ENCODE results near the gene OR6S1.
"Not testable (repeated sequence)": the region's sequence is repeated elsewhere in the genome, so short reads cannot be mapped to it uniquely, and the experiment has no call there.

Gene OR6S1

DNA sequence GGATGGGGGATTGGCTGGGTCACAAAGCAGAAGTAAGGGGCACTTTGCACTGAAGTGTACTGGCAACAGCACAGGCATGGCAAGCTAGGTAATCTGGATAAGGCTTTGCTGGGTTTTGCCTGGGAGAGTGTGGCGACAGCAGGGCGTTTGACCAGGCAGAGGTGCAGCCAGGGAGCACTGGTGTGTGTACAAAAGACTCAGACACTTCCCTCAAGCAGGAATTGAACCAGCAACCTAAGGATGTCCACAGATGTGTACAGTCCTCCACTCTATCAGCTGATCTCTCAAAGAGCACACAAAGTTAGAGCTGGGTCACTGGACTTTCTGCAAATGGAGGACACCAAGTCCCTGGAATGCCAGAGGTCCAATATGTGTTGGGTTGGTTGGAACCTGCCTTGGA, 27.5 kb upstream of the OR6S1 start:
- DNase-seq: no peak

DNA sequence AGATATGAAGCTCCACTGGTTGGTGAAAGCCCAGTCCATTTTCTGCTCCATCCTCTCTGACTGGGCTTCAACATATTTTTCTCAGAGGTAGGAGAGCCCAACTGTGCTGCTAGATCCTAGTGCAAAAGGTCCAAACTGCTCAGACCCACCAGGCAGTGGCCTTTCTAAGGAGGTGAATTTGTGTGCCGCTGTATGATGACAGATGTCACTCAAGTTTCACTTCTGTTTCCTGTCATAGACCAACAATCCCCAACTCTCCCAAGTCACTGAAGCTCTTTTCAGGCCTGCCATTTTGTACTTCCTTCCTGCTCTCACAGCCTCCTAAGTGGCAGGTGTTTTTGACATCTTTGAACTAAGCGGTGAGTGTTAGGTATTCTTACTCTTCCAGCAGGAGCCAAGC, 26.5 kb upstream of the OR6S1 start:
- DNase-seq: no peak

DNA sequence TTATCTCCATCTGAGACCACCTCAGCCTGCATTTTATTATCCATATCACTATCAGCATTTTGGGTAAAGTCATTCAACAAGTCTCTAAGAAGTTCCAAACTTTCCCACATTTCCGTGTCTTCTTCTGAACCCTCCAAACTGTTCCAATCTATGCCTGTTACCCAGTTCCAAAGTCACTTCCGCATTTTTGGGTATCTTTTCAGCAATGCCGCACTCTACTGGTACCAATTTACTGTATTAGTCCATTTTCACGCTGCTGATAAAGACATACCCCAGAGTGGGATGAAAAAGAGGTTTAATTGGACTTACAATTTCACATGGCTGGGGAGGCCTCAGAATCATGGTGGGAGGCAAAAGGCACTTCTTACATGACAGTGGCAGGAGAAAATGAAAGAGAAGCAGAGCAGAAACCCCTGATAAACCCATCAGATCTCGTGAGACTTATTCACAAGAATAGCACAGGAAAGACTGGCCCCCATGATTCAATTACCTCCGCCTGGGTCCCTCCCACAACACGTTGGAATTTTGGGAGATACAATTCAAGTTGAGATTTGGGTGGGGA, 25.0 kb upstream of the OR6S1 start:
- DNase-seq: not testable (repeated sequence)

DNA sequence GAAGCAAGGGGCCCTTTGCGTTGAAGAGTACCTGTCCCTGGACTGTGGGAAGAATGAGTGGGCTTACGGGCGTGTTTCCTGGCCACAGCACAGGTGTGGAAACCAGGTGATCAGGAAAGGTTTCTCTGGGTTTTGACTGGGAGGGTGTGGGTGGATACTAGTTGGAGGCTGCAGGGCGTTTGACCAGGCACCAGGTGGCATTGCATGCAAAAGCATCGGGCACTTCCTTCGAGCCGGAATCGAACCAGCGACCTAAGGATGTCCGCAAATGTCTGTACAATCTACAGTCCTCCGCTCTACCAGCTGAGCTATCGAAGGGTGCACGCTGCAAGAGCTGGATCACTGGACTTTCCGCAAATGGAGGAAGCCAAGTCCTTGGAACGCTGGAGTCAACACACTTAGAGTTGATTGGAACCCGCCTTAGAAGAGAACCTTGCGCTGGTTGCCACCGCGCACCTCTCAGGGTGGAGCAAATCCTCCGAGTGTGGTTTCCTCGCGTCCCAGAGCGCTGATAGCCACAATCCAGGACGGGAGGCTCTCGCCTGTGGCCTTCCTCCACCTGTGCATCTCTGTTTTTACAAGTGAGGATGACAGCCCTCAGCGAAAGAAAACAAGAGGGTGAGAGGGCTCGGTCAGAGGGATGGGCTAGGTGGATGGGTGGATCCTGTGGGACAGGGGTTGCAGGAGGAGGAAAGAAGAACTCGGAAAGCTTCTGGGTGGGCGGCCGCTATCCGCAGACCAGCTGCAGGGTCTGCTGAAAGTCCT, 21.7 kb upstream of the OR6S1 start:
- DNase-seq: no peak

DNA sequence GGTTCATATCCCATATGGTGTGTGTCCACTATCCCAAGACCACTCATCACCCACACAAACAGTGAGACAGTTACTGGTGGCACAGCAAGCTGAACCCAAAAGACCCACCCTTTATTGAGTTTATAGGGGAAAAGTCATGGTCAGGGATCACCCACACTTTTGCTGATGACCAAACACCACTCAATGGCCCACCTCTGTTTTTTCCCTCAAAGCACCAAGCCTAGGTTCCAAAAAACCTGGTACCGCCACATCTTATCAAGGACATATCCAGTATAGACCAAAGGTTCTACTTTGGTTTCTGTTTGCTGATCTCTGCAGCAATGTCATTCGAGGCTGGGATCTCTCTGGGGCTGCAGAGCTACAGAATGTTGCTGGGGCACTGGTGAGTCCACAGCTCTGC, 19.7 kb upstream of the OR6S1 start:
- DNase-seq: no peak

DNA sequence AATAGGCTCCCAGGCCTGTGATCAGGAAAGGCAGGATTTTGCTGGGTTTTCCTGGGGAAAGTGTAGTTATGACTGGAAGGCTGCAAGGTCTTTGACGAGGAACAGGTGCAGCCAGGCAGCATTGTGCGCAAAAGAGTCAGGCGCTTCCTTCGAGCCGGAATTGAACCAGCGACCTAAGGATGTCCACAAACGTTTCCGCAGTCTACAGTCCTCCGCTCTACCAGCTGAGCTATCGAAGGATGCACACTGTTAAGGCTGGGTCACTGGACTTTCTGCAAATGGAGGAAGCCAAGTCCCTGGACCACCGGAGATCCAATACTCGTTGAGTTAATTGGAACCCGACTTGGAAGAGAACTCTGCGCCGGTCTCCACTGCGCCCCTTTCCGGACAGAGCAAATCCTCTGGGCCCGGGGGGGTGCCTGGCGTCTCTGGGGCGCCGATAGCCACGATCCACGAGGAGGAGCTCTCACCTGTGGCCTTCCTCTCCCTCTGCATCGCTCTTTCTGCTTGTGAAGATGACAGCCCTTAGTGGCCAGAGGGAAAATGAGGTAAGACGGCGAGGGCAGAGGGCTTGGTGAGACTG, 18.4 kb upstream of the OR6S1 start:
- DNase-seq: no peak

DNA sequence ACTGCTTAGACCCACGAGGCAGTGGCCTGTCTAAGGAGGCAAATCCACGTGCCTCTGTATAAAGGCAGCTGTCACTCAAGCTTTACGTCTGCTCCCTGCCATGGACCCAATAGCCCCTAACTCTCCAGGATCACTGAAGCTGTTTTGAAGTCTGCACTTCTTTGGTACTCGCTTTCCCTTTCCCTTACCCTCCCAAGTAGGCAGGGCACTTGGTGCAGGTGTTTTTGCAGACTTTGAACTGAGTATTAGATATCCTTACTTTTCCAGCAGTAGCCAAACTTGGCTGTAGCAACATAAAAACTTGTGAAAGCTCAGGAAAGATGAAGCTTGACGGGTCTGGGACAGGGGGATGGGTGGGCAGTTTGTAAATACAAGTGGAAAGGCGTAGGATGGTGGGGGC, 17.8 kb upstream of the OR6S1 start:
- no peak for DNase-seq

DNA sequence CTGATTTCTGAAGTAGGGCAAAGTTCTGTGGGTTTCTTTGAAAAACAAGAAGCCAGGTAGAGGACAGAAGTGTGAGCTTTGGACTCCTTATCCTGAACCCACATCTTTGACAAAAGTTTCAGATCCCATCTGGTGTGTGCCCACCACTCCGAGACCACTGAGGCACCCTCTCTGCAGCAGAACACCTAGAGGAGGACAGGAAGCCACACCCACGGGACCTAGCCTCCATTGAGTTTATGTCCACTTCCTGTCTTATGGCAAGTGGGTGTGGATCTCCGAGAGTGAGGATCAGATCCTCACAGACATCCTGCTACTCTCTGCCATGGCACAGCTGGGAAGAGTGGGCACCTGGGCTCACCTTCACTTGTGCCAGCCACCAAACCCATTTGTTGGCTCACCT, 16.8 kb upstream of the OR6S1 start:
- no peak for DNase-seq

DNA sequence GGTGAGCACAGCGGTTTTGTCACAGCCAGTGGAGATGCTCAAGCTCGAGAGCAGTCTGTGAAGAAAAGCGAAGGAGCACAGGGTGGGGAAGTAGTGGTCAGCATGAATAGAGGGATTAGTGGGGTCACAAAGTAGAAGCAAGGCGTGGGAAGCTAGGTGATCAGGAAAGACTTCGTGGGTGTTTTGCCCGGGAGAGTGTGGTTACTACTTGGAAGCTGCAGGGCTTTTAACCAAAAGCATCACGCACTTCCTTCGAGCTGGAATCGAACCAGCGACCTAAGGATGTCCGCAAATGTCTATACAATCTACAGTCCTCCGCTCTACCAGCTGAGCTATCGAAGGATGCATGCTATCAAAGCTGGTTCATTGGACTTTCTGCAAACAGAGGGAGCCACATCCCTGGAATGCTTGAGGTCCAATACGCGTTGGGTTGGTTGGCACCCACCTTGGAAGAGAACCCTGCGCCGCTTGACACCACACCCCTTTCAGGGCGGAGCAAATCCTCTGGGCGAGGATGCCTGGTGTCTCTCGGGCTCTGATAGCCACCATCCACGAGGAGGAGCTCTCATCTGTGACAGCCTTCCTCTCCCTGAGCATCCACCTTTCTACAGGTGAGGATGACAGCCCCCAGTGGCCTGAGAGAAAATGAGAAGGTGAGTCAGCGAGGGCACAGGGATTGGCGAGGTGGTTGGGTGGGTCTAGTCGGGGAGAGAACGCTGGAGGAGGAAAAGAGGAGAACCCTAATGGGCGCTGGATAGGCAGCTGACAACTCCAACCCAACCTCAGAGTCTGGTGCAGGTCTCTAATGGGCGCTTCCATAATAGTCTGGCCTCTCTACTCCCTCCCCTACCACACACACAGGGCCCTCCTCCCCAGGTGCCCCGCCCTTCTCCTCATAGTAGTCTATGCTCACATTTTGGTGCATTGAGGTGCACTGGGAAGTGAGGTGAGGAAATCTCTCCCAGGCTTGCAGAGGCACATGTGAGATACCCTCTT, 16.0 kb upstream of the OR6S1 start:
- DNase-seq: no peak

DNA sequence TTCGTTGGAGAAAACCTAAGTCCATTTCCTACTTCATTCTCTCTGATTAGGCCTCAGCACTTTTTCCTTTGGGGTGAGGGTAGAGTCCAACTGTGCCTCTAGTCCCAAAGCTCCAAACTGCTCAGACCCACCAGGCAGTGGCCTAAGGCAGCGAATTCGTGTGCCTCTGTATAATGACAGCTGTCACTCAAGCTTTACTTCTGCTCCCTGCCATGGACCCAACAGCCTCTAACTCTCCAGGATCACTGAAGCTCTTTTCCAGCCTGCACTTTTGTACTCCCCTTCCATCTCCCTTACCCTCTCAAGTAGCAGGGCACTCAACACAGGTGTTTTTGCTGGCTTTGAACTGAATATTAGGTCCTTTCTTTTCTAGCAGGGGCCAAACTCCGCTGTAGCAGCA, 14.8 kb upstream of the OR6S1 start:
- no peak for DNase-seq

DNA sequence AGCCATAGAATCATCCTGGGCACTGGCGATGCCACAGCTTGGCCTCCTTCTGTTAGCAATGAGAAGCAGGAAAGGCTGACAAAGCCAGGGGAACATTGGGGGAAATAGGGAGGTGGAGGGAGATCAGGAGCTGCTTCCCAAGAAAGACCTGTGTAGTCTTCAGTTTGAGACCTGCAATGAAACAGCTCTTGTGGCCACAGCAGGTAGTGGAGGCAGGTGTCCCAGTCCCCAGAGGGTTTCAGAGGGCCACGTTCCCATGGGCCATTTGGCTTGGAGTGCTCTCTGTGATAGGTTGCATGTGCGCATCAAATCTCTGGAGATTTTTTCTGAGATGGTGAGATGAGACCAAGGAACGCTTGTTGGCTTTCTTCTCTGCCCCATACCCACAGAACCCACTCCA, 14.4 kb upstream of the OR6S1 start:
- DNase-seq: no peak

DNA sequence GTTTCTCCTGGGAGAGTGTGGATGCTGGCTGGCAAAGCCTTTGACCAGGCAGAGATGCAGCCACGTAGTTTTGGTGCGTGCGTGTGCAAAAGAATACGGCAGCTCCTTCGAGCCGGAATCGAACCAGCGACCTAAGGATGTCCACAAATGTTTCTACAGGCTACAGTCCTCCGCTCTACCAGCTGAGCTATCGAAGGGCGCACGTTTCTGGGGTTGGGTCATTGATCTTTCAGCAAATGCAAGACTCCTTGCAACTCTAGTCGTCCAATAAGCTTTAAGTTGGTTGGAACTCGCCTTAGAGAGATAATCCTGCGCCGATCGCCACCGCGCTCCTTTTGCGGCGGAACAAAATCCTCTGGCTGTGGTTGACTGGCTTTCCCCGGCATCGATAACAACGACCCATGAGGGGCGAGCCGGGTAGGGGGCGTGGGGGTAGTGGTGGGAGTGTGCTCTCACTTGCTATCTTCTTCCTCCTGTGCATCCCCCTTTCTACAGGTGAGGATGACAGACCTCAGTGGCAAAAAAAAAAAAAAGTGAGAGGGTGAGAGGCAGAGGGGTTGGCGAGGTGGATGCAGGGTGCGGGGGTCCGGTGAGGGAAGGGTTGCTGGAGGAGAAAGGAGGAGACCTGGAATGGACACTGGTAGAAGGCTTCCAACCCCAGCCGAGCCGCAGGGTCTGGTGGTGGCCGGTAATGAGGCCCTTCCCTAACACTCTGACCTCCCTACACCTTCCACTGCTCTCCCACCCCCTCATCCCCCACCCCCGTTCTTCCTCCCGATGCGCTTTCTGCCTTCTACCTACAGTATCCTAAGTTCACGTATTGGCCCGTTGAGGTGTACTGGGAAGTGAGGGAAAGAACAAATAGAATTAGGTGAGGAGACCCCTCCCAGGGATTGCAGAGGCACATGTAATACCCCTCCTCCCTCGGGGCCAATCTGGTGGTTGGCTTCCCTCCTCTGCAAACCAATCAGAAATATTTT, 11.8 kb upstream of the OR6S1 start:
- DNase-seq: no peak

DNA sequence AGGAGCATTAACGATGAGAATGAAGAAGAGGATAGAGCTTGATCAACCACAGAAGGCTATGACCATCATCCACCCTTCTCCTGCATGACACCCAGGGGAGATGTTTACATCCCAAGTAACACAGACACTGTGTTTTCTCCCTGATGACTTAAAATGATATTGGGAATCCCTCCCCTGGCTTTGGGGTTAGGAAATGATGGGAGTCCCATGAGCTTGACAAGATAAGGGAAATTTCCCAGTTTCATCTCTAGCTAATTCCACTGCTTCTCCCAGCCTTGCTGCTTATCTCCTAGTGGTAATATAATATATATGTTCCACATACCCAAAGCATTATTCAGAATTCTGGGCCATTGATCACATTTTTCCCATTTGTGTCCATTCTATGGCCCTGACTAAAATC, 4.0 kb upstream of the OR6S1 start:
- DNase-seq: no peak

DNA sequence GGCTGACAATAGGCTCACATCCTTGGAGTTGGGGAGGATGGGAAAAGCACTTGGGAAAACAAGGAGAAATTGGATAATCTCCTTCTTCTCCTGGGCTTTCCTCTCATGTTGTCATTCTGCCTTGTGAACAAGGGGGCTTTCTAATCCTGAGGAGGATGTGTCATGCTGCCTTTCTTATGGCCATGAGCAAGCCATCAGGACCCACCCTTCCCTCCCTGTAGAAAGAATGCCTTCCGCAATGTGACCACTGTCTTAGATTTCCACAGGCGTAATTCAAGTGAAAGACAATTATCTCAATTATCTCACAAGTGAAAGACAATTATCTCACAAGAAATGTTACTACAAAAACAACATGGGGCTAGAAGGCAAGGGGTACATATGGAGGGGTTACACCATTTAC, 3.0 kb upstream of the OR6S1 start:
- DNase-seq: no peak

DNA sequence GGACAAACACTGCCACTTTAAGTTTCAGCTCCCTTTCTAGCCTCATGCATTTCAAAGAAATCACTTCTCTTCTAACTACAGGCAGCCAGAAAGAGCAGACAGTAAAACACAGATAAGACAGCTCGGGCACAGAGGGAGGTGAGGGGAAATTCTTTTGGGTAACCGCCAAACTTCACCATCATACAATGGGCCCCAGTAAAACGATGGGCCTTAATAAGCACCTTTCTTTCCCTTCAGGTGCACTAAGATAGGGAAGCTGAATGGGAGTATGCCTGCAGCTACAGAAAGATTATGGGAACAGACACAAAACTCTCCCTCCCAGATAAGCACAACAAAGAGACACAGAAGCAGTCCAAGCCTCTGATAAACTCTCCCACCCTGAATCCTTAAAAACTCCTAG, 1.3 kb upstream of the OR6S1 start:
- DNase-seq: not testable (repeated sequence)

DNA sequence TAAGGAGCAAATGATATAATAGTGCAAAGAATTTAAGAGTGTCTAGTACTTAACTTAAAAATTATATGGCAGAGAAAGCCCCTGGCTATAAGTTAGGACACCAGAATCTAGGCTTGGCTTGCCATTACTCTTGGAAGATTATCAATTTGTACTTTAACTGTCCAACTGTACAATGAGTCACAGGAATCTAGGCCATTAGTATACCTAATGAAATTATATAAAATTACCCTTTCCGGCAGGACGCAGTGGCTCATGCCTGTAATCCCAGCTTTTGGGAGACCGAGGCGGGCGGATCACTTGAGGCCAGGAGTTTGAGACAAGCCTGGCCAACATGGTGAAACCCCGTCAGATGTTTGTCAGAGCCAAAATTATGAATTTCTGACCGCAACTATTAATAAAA, 691 bp upstream of the OR6S1 start:
- no peak for DNase-seq

DNA sequence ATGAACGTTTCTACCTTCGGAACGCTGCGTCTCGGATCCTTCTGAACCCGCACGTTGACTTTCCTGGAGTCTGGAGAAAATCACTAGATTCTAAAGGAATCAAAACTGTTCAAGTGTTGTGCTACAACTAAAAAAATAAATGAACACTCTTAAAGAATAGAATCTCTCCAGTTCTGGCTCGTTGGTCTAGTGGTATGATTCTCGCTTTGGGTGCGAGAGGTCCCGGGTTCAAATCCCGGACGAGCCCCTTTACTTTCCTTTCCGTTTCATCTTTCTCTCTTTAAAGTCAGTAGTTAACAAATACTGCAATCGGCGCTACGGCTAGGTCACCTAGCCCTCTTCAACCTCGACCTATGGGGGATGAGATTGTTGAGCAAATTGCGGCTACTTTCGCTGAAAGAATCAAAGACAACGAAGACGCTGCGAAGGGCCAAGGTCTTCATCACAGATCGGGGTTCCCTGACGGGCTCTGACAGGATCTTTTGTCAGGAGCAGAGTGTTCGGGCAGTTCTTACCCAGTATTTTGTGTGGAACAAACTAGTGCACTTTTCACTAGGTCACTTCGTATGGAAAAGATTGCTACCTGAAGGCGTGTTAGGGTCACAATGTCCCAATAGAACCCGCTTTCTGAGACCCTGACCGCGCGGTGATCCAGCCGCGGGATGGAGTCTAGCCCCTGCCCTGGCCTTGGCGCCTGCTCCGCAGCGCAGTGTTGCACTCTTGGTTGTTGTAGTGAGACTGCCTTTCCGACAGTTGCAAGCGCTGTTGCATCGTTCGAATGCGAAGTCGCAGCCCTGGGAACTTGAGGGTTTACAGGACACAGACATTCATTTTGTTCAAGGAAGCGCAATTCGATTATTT, 8.4 kb downstream of the OR6S1 start:
- DNase-seq: no peak

DNA sequence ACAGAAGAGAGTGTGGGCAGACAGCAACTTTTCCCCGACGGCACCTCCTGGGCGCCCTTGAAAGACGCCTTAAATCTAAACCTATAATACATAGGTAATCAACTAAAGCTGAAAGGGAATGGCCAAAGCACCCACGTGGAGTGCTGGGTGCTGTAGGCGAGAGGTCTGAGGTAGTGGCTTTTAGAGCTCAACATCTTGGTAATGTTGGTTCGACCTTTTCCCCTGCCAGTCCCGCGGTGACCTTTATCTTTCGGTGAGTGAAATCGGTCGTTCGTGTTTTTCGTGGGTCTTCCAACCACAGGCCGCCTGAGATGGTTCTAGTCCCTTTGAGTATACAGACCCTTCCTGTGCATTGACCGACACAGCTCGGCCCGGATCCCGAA, 9.1 kb downstream of the OR6S1 start:
- DNase-seq: no peak

DNA sequence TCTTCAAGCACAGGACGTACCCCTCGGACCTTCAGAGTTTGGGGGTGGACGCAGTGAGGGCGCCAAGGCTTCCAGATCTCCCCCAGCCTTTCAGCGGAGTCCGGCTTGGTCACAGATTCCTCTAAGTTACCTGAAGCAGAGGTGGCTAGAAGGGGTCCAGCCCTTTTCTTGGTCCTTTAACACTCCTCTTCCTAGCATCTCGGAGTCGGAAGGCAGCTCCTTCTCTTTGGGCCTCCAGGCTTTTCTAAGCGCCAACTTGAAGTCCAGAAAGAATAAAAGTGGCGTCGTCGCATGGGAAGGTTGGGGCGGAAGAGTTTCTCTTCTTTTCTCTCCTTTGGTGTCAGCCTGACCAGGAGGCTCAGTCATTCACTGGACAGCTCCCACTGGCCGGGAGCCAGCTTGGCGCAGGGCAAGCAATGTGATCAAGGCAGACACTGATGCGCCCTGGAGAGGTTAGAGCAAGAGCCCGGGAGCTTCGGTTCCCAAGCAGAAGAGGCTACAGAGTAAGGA, 9.6 kb downstream of the OR6S1 start:
- DNase-seq: no peak

DNA sequence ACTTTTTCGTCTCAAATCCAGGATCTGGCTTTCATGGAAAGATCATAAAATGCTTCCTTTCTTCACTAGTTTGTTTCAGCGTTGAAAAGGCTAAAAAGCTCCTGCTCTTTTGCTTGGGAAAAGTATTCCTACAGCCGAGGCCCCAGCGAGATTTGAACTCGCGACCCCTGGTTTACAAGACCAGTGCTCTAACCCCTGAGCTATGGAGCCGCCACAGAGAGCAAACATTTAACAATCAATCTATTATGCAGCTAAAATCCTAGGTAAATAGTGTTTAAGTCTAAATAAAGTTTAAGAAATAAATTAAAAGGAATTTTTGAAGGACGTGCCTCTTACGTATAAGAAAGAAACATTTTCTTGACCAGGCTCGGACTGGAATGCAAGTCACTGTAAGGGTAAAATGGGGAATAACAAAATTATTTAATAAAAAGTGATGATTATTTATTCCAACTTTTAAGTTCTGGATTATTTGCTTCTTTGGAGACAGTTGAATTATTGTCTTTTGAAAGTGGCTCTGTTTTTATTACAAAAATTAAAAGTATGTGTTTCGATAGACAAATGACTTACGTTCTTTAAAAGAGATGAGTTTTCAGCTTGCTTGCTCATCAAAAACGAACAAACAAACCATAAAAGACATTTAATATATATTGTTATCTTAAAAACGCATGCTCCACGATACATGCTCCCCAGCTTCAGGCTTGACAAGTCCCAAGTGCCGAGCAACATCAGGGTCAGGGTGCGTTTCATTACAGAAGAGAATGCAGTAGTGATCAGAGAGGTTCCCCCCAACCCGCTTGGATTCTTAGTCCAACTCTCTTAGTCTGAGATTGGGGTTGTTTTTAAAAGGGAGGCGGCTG, 10.2 kb downstream of the OR6S1 start:
- no peak for DNase-seq
